ENCODE measurements around the gene PLN.

- no peak for TF ChIP-seq CTCF (IDR thresholded peaks at IDR 0.05)
- TF ChIP-seq POLR2A (IDR thresholded peaks at IDR 0.05) = no peak
Measured at GRCh38 chr6:118596774-118597320, 48.8 kb downstream of the PLN start.

Measured in body of pancreas (tissue), 4 donors.